ENCODE measurements around the gene ZNF462.

Gene ZNF462

DNA sequence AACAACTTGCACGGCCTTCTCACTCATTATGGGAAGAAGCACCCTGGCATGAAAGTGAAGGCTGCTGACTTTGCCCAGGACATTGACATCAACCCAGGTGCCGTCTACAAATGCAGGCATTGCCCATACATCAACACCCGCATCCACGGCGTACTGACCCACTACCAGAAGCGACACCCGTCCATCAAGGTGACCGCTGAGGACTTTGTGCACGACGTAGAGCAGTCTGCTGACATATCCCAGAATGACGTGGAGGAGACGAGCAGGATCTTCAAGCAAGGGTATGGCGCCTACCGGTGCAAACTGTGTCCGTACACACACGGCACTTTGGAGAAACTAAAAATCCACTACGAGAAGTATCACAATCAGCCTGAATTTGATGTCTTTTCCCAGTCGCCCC lies 65.4 kb downstream of the ZNF462 start:
- TF ChIP-seq, protein P1, sequence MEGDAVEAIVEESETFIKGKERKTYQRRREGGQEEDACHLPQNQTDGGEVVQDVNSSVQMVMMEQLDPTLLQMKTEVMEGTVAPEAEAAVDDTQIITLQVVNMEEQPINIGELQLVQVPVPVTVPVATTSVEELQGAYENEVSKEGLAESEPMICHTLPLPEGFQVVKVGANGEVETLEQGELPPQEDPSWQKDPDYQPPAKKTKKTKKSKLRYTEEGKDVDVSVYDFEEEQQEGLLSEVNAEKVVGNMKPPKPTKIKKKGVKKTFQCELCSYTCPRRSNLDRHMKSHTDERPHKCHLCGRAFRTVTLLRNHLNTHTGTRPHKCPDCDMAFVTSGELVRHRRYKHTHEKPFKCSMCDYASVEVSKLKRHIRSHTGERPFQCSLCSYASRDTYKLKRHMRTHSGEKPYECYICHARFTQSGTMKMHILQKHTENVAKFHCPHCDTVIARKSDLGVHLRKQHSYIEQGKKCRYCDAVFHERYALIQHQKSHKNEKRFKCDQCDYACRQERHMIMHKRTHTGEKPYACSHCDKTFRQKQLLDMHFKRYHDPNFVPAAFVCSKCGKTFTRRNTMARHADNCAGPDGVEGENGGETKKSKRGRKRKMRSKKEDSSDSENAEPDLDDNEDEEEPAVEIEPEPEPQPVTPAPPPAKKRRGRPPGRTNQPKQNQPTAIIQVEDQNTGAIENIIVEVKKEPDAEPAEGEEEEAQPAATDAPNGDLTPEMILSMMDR (IDR thresholded peaks at IDR 0.05; ENCODE audit: extremely low read depth, insufficient read depth, missing control alignments) = no peak
- in situ Hi-C loops (cut with MboI; ENCODE audit: low pct_unique_long_range_greater_than_20kb, low sequenced_read_pairs, unreplicated experiment) = no loop called here
- no peak for DNase-seq (ENCODE audit: low spot score)

DNA sequence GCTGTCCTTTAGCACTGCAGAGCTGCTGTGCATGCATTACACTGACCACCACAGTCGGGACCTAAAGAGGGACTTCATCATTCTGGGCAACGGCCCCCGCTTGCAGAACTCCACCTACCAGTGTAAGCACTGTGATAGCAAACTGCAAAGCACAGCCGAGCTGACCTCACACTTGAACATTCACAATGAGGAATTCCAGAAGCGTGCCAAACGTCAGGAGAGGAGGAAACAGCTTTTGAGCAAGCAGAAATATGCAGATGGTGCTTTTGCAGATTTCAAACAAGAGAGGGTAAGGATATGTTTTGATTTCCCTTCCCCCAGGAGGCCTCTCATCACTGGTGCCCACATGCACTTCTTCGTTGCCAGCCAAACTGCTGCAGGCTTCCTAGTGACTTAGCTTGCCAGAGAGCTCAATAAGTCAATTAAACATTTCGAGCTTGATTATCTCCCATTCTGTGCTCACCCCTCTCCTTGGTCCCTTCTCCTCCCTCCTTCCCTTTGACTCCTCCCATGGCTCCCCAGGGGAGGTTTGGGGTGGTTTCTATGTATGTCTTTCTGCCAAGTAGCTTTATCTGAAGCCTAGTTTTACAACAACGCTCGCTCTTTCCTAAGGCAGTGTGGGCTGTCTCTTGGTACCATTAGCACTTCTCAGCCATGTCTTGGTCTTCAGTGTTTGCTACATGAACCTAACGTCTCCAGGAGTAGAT lies 66.7 kb downstream of the ZNF462 start:
- in situ Hi-C loops (cut with MboI; ENCODE audit: low pct_unique_long_range_greater_than_20kb, low sequenced_read_pairs, unreplicated experiment) = no loop called here
- DNase-seq (ENCODE audit: low spot score) = no peak
- TF ChIP-seq, protein P1 (IDR thresholded peaks at IDR 0.05; ENCODE audit: extremely low read depth, insufficient read depth, missing control alignments) = no peak

DNA sequence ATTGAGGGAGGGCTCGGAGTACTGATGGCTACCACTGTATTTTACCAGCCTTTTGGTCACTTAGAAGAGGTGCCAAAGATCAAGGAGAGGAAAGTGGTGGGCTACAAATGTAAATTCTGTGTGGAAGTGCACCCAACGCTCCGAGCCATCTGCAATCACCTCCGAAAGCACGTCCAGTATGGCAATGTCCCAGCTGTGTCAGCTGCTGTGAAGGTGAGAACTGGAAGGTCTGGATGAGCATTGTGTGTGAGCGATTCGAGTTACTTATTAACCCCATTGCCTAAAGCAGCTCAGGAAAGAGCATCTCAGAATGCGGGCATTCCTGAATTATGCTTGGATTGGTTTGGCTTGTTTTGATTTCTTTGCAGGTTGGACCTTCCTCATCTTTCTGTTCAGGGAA lies 67.5 kb downstream of the ZNF462 start:
- in situ Hi-C loops (cut with MboI; ENCODE audit: low pct_unique_long_range_greater_than_20kb, low sequenced_read_pairs, unreplicated experiment) = no loop called here
- TF ChIP-seq, protein P1 (IDR thresholded peaks at IDR 0.05; ENCODE audit: extremely low read depth, insufficient read depth, missing control alignments) = no peak

DNA sequence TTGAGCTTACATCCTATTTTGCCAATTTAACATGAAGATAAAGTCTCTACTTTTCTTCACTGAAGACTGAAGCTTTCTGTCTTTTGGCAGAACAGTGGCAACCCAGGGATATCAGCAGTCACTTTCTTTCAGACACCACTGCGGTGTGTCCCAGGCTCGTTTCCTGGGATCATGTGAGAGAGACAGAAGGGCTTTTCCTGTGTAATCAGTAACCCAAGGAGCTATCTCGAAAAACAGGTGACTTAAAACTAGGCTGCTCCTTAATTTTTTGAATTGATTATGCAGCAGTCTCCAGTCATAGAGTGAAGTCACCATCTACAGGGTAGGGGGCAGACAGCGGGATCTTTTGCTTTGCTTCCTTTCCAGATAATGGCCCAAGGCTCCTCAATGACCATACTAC lies 68.5 kb downstream of the ZNF462 start:
- TF ChIP-seq, protein P1 (IDR thresholded peaks at IDR 0.05; ENCODE audit: extremely low read depth, insufficient read depth, missing control alignments) = no peak
- in situ Hi-C loops (cut with MboI; ENCODE audit: low pct_unique_long_range_greater_than_20kb, low sequenced_read_pairs, unreplicated experiment) = no loop called here
- DNase-seq (ENCODE audit: low spot score) = no peak

More for the DNA sequence above, 67.5 kb downstream of the ZNF462 start:
- DNase-seq (ENCODE audit: low spot score) = no peak

DNA sequence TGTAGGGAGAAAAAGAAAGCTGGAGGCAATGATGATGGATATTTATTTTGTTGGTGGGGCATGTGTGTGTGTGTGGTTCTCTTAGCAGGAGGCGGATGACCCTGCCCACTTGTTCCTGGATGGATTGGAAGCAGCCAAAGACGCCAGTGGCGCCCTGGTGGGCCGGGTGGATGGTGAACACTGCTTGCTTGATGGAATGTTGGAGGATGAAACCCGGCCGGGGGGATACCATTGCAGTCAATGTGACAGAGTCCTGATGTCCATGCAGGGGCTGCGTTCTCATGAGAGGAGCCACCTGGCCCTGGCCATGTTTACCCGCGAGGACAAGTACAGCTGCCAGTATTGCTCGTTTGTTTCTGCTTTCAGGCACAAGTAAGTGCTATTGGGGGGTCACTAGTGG lies 69.2 kb downstream of the ZNF462 start:
- in situ Hi-C loops (cut with MboI; ENCODE audit: low pct_unique_long_range_greater_than_20kb, low sequenced_read_pairs, unreplicated experiment) = no loop called here
- TF ChIP-seq, protein P1 (IDR thresholded peaks at IDR 0.05; ENCODE audit: extremely low read depth, insufficient read depth, missing control alignments) = no peak
- no peak for DNase-seq (ENCODE audit: low spot score)

DNA sequence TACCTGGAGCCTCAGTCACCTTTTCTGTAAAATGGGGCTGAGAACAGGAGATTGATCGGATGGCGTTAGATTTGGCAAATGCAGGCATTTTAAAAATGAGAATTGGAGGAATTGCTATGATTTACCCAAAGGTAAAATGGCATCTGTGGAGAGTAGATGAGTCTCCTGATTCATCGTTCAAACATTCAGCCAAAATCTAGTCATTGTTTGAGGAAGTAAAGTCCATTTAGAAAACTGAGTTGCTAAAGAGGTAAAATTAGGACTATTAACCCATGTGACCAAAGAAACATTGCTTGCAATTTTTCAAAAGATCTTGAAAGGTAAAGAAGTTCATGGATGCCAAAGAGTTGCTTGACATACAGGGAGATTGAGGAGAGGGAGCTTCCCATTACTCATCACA lies 69.7 kb downstream of the ZNF462 start:
- DNase-seq (ENCODE audit: low spot score) = no peak
- TF ChIP-seq, protein P1 (IDR thresholded peaks at IDR 0.05; ENCODE audit: extremely low read depth, insufficient read depth, missing control alignments) = no peak
- in situ Hi-C loops (cut with MboI; ENCODE audit: low pct_unique_long_range_greater_than_20kb, low sequenced_read_pairs, unreplicated experiment) = no loop called here

Measured in GM13977 (cell line).